Measurements from ENCODE around the gene ATP5PB.
A peak's percentile ranks its signal among the peaks of the same experiment; 100 is the strongest.

The ATP5PB gene

DNA sequence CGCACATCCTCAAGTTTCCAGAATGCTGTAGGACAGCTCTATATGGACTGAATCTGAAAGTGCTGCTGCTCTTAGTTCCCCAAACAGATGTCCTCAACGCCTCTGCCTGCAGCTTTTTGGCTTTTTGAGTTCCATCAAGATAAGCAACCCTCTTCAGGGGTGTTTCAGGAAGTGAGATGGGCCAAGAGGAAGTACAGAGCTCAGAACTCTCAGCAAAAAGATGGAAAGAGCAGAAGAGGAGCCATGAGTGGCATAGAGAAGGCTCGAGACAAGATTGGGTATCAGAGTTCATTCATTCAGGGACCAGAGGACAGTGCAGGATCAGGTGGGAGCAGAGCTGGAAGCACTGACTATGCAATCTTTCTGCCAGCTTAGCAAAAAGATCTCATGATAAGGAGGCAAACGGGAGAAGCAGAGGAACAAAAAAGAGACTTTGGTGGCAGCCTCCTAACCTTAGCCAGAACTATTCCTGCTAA lies 54.4 kb downstream of the ATP5PB start, which contains the start of the genes ADORA3 and TMIGD3:
Gene ADORA3, minus strand, starts transcription at position 49 of the 476 bp plus-strand sequence. CDS start 279 bp downstream, outside the sequence.
Gene TMIGD3, minus strand, starts transcription at position 49 of the 476 bp plus-strand sequence. CDS start 279 bp downstream, outside the sequence.
- DNase-seq (ENCODE audit: low read depth, low spot score) = no peak
- H3K27ac ChIP-seq = no peak within 1 kb of the TSS

DNA sequence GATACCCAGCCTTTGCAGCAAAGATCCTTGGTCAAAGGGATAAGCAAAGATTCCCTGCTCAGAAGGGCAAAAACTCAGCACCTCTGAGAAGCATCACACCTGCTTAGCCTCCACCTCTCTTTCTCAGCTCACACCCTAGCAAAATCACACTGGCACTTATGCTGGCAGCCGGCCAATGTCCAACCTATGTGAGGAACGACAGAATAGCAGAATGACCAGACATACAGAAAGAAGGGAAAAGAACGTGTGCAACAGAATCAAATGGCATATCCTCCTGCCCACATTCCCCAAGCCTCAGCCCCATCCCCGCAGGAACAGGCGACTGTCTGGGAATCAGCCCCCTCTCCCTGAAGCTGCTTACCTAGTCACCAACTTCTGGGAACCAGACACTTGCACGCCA lies 54.8 kb downstream of the ATP5PB start:
- no peak for DNase-seq (ENCODE audit: low read depth, low spot score)
- H3K27ac ChIP-seq = no peak overlapping the region

- no peak for DNase-seq (ENCODE audit: low read depth, low spot score)
- H3K27ac ChIP-seq = no peak overlapping the region
These were observed 56.4 kb downstream of the ATP5PB start for GRCh38 chr1:111505641-111506119.

DNA sequence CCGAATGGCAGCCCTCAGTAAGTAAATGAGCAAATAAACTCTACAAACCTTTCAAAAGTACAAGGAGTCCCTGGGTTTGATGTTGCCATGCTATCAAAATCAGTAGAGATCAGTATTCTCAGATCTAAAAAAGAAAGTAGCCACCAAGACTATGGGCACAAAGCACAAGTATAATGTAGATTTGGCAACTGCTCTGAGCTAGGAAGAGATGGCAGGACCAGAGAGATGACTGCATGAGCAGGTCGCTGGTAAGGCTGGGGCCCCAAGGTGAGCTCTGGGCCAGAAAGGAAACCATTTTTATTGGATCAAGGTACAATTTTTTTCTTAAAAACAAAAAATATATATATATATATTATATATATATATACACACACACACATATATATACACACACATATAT lies 57.3 kb downstream of the ATP5PB start:
- peak overlapping the region; percentile 89 for H3K27ac ChIP-seq
- DNase-seq (ENCODE audit: low read depth, low spot score) = no peak

DNA sequence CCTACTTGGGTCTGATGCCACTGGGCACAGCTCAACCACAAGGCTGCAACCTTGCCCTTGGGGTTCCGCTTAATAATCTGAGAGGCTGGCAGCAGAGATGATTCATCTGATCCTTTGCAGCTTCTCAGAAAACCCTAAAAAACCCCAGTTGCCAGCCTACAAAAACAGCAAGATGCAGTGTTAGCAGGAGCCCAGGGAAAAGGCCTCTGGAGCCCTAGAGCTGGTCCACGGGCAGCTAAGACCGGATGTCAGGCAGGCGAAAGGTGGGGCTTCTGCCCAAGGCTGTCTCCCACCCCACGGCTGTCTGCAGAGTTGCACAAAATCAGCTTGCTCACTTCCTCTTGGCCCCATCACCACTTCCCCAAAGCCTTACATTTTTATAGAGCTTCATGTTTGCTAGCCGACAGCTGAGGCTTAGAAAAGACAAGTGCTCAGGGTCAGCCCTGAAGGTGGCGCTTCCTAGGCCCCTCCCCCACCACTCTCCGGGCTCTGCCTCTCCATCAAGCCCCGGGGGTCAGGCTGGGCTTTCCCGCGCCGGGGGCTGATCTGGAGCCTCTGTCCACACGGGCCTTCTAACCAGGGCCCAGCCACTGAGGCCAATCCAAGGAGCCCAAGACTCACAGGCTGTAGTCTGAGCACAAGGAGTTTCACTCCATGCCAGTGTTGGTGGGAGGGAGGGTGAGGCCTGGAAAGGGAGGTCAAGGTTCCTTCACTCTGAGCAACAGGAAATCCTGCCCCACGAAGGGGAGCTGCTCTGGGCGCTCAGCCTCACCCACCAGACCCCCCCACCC lies 58.3 kb downstream of the ATP5PB start:
- peak overlapping the region; percentile 89 for H3K27ac ChIP-seq
- DNase-seq (ENCODE audit: low read depth, low spot score) = peak; percentile 6

DNA sequence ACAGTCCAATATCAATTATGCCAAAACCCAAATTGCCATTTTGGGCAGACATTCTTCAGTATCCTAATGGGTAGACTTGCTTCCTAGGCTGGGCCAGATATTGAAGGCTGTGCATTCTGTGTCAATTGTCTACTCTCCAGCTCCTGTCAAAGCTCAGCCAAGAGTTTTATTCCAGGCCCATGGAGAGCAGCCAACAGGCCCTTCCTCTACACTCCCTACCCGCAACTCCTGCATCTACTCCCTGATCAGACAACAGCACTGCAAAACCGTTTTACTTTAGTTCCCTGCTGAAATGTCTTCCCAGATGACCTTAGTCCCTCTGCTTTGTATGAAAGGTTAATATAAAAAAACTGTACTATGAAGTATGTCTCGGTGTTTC lies 60.7 kb downstream of the ATP5PB start:
- DNase-seq (ENCODE audit: low read depth, low spot score) = no peak
- no peak overlapping the region for H3K27ac ChIP-seq

DNA sequence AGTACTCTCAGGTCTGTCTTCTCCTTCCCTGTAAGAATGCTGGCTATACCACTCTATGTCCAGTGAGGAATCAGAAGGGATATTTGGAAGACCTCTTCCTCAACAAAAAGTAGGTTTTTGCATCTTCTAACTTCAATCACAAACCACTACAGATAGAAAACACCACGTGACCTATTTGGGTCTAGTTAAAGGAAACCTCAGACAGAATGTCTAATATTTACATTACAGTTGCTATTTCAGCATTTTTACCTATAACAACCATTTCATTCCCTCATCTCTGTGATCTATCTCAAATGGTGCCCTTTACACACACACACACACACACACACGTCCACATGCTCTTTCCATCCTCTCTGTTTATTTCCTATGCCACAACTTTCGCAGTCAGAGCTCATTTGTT lies 62.1 kb downstream of the ATP5PB start:
- H3K27ac ChIP-seq = no peak overlapping the region
- DNase-seq (ENCODE audit: low read depth, low spot score) = no peak

Measured in epithelial cell of prostate (primary cell).